Choroid plexus epithelial cell (primary cell): ENCODE data around the gene KPNB1.

ENCODE experiments used
- DNase-seq: peaks from one replicate; pipeline ENCODE4 v3.0.0-alpha.2; 2010; ENCODE audit warnings: low read depth
- H3K4me3 ChIP-seq: 2 replicates; pipeline ENCODE4 v1.5.1; 2011; ENCODE audit warnings: low read depth, mild to moderate bottlenecking, control low read depth, low read length, moderate library complexity
- CTCF ChIP-seq: conservative IDR thresholded peaks from 2 replicates; pipeline ENCODE4 v1.5.1; 2011; ENCODE audit warnings: low read depth, mild to moderate bottlenecking, control low read depth, inconsistent platforms, low read length, moderate library complexity

KPNB1 gene

GRCh38 chr17:47649153-47649971, at the start of gene KPNB1:
Gene KPNB1 (plus strand): TSS chr17:47649919. CDS start chr17:47650245, 326 bp downstream.
- TF ChIP-seq CTCF, result no peak
- DNase-seq, result peak; percentile 100
- H3K4me3 ChIP-seq, result peak within 1 kb of the TSS; percentile 87

- TF ChIP-seq CTCF, result no peak
- DNase-seq, result peak; percentile 26
- no peak overlapping the region for H3K4me3 ChIP-seq
Measured at GRCh38 chr17:47603830-47604597, 45.7 kb upstream of the KPNB1 start.

- DNase-seq, result peak; percentile 86
- TF ChIP-seq CTCF, result no peak
- H3K4me3 ChIP-seq, result no peak overlapping the region
Measured at GRCh38 chr17:47604598-47604927, 45.2 kb upstream of the KPNB1 start.

- no peak for TF ChIP-seq CTCF
- H3K4me3 ChIP-seq, result no peak overlapping the region
- DNase-seq, result no peak
Measured at GRCh38 chr17:47605011-47605410, 44.7 kb upstream of the KPNB1 start.

GRCh38 chr17:47607481-47607880, 42.2 kb upstream of the KPNB1 start:
- H3K4me3 ChIP-seq, result no peak overlapping the region
- no peak for DNase-seq
- TF ChIP-seq CTCF, result no peak

- no peak for TF ChIP-seq CTCF
- H3K4me3 ChIP-seq, result no peak overlapping the region
- peak; percentile 24 for DNase-seq
Measured at GRCh38 chr17:47611372-47612350, 38.1 kb upstream of the KPNB1 start.
